H1 (cell line): ENCODE measurements around the gene C1orf56. TPM values are rescaled to one million over a fixed set of nuclear protein-coding genes. Genes with fewer than 3 reads are reported as not detected.

ENCODE experiments used
- CTCF ChIA-PET: fragments of 300-600 bp; sonication (Branson Sonifier 250); formaldehyde crosslinking; loops from one replicate; lab custom pipeline; 2021; ENCODE audit not compliant: partially characterized antibody; lab: Charles Lee
- POLR2A ChIA-PET: fragments of 300-600 bp; sonication (Branson Sonifier 250); formaldehyde crosslinking; loops from one replicate; lab custom pipeline; 2021; ENCODE audit warnings: inconsistent platforms; ENCODE audit not compliant: partially characterized antibody; lab: Charles Lee
- DNase-seq, 2 experiments: peaks; one replicate each; pipeline versions ENCODE4 v3.0.0 to v3.0.0-alpha.2; 2010 to 2022; ENCODE audit warnings: low spot score in 2 of 2, low read depth in 1 of 2, mixed read lengths in 1 of 2
- FAIRE-seq: peaks from 2 replicates; lab custom pipeline; 2011; peaks lifted over from hg19 to GRCh38; lab: Jason Lieb, UNC
- H2AFZ ChIP-seq: 2 replicates; pipeline ENCODE4 v1.8.1; 2012; ENCODE audit warnings: low read length, inconsistent platforms
- H2AK5ac ChIP-seq: 2 replicates; pipeline ENCODE4 v1.6.1; 2013; ENCODE audit warnings: low read depth, low read length
- H2BK120ac ChIP-seq: replicated peaks from 2 replicates; pipeline ENCODE3; 2013; ENCODE audit warnings: low read depth, low read length, inconsistent platforms
- H2BK12ac ChIP-seq: 2 replicates; pipeline ENCODE4 v1.6.1; 2013; ENCODE audit warnings: low read depth, low read length
- H2BK15ac ChIP-seq: 2 replicates; pipeline ENCODE4 v1.6.1; 2013; ENCODE audit warnings: low read length
- H2BK20ac ChIP-seq: 2 replicates; pipeline ENCODE4 v1.6.1; 2013; ENCODE audit warnings: low read length
- H2BK5ac ChIP-seq: 2 replicates; pipeline ENCODE4 v1.6.1; 2013; ENCODE audit warnings: low read depth, low read length
- H3K14ac ChIP-seq: 2 replicates; pipeline ENCODE4 v1.6.1; 2013; ENCODE audit warnings: inconsistent platforms; ENCODE audit not compliant: insufficient read length
- H3K18ac ChIP-seq: 2 replicates; pipeline ENCODE4 v1.6.1; 2013; ENCODE audit warnings: low read length; ENCODE audit errors: extremely low read depth
- H3K23ac ChIP-seq: 2 replicates; pipeline ENCODE4 v1.6.1; 2013; ENCODE audit warnings: inconsistent platforms; ENCODE audit not compliant: insufficient read length
- H3K23me2 ChIP-seq: 2 replicates; pipeline ENCODE4 v1.6.1; 2013; ENCODE audit warnings: low read depth, low read length
- H3K27ac ChIP-seq: 2 replicates; pipeline ENCODE4 v1.6.1; 2011; ENCODE audit warnings: low read depth, low read length, inconsistent platforms
- H3K27me3 ChIP-seq, 4 experiments: replicated peaks in 1 of 4; 1 replicate in 1 of 4; 2 replicates in 3 of 4; pipeline versions ENCODE4 v1.6.1 to v1.8.1; 2011 to 2013; ENCODE audit warnings: low read length in 3 of 4, mild to moderate bottlenecking in 3 of 4, inconsistent platforms in 2 of 4, mixed read lengths in 2 of 4, moderate library complexity in 1 of 4; ENCODE audit not compliant: control insufficient read depth in 3 of 4, insufficient read depth in 3 of 4; ENCODE audit errors: extremely low read depth in 1 of 4
- H3K36me3 ChIP-seq, 4 experiments: 2 replicates each; pipeline versions ENCODE4 v1.6.1 to v1.8.1; 2011 to 2013; ENCODE audit warnings: mild to moderate bottlenecking in 4 of 4, low read length in 3 of 4, moderate library complexity in 2 of 4, control low read depth in 1 of 4, inconsistent platforms in 1 of 4; ENCODE audit not compliant: insufficient read depth in 4 of 4, control insufficient read depth in 2 of 4
- H3K4ac ChIP-seq: replicated peaks from 2 replicates; pipeline ENCODE3; 2013; ENCODE audit warnings: low read length, low read depth, mixed read lengths, inconsistent platforms; ENCODE audit not compliant: insufficient read length
- H3K4me1 ChIP-seq, 4 experiments: replicated peaks in 1 of 4; 1 replicate in 1 of 4; 2 replicates in 3 of 4; pipeline versions ENCODE4 v1.6.1 to v1.8.1; 2011 to 2013; ENCODE audit warnings: low read length in 3 of 4, inconsistent platforms in 2 of 4, mixed read lengths in 1 of 4; ENCODE audit not compliant: insufficient read depth in 4 of 4, control insufficient read depth in 3 of 4
- H3K4me2 ChIP-seq, 2 experiments: 2 replicates each; pipeline versions ENCODE4 v1.6.1 to v1.8.1; 2011 to 2013; ENCODE audit warnings: low read depth in 2 of 2, low read length in 2 of 2, control low read depth in 1 of 2, inconsistent platforms in 1 of 2, mild to moderate bottlenecking in 1 of 2; ENCODE audit not compliant: insufficient read depth in 1 of 2
- H3K4me3 ChIP-seq, 4 experiments: fragments of 200-600, 300-600 bp in 1 of 4; sonication (generic), shearing (Covaris generic), sonication (Bioruptor Twin) in 1 of 4; 2 replicates each; pipeline versions ENCODE4 v1.5.1 to v1.8.1; 2011 to 2016; ENCODE audit warnings: low read length in 4 of 4, low read depth in 3 of 4, control low read depth in 2 of 4, inconsistent platforms in 2 of 4, mild to moderate bottlenecking in 2 of 4, mixed read lengths in 1 of 4, moderate library complexity in 1 of 4; ENCODE audit not compliant: insufficient read depth in 2 of 4; ENCODE audit errors: extremely low read depth in 1 of 4
- H3K56ac ChIP-seq: replicated peaks from 2 replicates; pipeline ENCODE3; 2013; ENCODE audit warnings: low read depth, mild to moderate bottlenecking, mixed read lengths, low read length, inconsistent platforms; ENCODE audit not compliant: insufficient read length
- H3K79me1 ChIP-seq: 2 replicates; pipeline ENCODE4 v1.6.1; 2013; ENCODE audit warnings: low read depth, low read length, control low read depth
- H3K79me2 ChIP-seq, 2 experiments: 2 replicates each; pipeline versions ENCODE4 v1.6.1 to v1.8.1; 2012 to 2013; ENCODE audit warnings: low read length in 2 of 2, mild to moderate bottlenecking in 2 of 2, inconsistent platforms in 1 of 2; ENCODE audit not compliant: insufficient read depth in 2 of 2, control insufficient read depth in 1 of 2
- H3K9ac ChIP-seq, 4 experiments: replicated peaks in 1 of 4; 1 replicate in 1 of 4; 2 replicates in 3 of 4; pipeline versions ENCODE4 v1.6.1 to v1.8.1; 2011 to 2013; ENCODE audit warnings: low read depth in 3 of 4, low read length in 3 of 4, control low read depth in 2 of 4, mild to moderate bottlenecking in 2 of 4, moderate library complexity in 2 of 4, inconsistent platforms in 1 of 4; ENCODE audit errors: extremely low read depth in 1 of 4
- H3K9me3 ChIP-seq, 2 experiments: 2 replicates each; pipeline versions ENCODE4 v1.6.1 to v1.8.1; 2012 to 2013; ENCODE audit warnings: mild to moderate bottlenecking in 2 of 2, moderate library complexity in 2 of 2, control low read depth in 1 of 2, inconsistent platforms in 1 of 2, low read depth in 1 of 2, low read length in 1 of 2, mixed read lengths in 1 of 2; ENCODE audit not compliant: insufficient read depth in 2 of 2
- H4K20me1 ChIP-seq, 2 experiments: replicated peaks in 1 of 2; 2 replicates each; pipeline versions ENCODE3 to v1.8.1; 2011 to 2013; ENCODE audit warnings: inconsistent platforms in 2 of 2, low read length in 2 of 2, mild to moderate bottlenecking in 1 of 2; ENCODE audit not compliant: insufficient read depth in 2 of 2, control insufficient read depth in 1 of 2
- H4K5ac ChIP-seq: 2 replicates; pipeline ENCODE4 v1.6.1; 2013; ENCODE audit warnings: low read length, low read depth, mixed read lengths, inconsistent platforms; ENCODE audit not compliant: insufficient read length
- H4K8ac ChIP-seq: 2 replicates; pipeline ENCODE4 v1.8.0; 2013; ENCODE audit warnings: mild to moderate bottlenecking, moderate library complexity, low read length, inconsistent platforms; ENCODE audit not compliant: insufficient read depth; ENCODE audit errors: extremely low read depth
- H4K91ac ChIP-seq: replicated peaks from 2 replicates; pipeline ENCODE3; 2013; ENCODE audit warnings: low read length, mixed read lengths, inconsistent platforms; ENCODE audit not compliant: insufficient read length
- POLR2AphosphoS5 ChIP-seq: IDR thresholded peaks from 2 replicates; pipeline ENCODE4 v1.6.1; 2011; ENCODE audit warnings: low read depth, low read length
- RXRA ChIP-seq: IDR thresholded peaks from 2 replicates; pipeline ENCODE4 v1.6.1; 2011; ENCODE audit warnings: low read depth, mild to moderate bottlenecking, low read length, moderate library complexity; ENCODE audit not compliant: insufficient read depth
- WGBS, 2 experiments: shearing (Covaris generic) in 1 of 2; methylation state at CpG; one replicate each; pipeline versions ENCODE4 v1.1.6 to v1.1.7; 2013 to 2015; ENCODE audit warnings: low lambda C conversion rate in 2 of 2, mixed read lengths in 2 of 2, inconsistent platforms in 1 of 2, low coverage in 1 of 2, missing lambda C conversion rate in 1 of 2; ENCODE audit not compliant: insufficient replicate concordance in 2 of 2, insufficient coverage in 1 of 2, insufficient read length in 1 of 2; ENCODE audit errors: extremely low coverage in 1 of 2, missing lambda C conversion rate in 1 of 2; 5-methylcytosine and 5-hydroxymethylcytosine counted together
- polyA plus RNA-seq, 7 experiments: library from polyadenylated mRNA; depleted of rRNA in 3 of 7; stranded (reverse) in 5 of 7; unstranded in 2 of 7; fragments of >200 nt in 5 of 7; fragments of 200-250 nt in 2 of 7; gene quantifications; 1 replicate in 5 of 7; 2 replicates in 1 of 7; 4 replicates in 1 of 7; pipeline versions ENCODE4 v1.2.1 to v1.2.3, GENCODE V29; 2011 to 2013; ENCODE audit warnings: missing spikeins in 2 of 7, mixed read lengths in 2 of 7
- total RNA-seq: library from RNA; stranded (reverse); fragmentation: NEBNext Ultra II Directional; extraction: Animal tissue kit (Norgen Biotek cat#: 25700); gene quantifications from 2 replicates; pipeline ENCODE4 v1.2.1, GENCODE V29; 2021

The C1orf56 gene
- total and polyA plus RNA-seq, 2 of the 8 experiments (the other 6 are each of a cell fraction or from before 2014, with no cell fraction given): 3.0 to 3.4 TPM

- Histone ChIP-seq H3K27ac (no peak overlapping the region), H4K5ac (no peak overlapping the region)
- POLR2A ChIA-PET: interaction anchor here (0.6 to 7.7 kb wide), 7 partner anchors 8 to 438 kb away, joined by 3 to 107 read pairs (median 3); partner anchors contain the start of genes BNIPL, CDC42SE1, LYSMD1 and MLLT11
Observed at GRCh38 chr1:151051356-151052009, 3.9 kb downstream of the C1orf56 start.

More at GRCh38 chr1:151051356-151052009, 3.9 kb downstream of the C1orf56 start:
- Histone ChIP-seq H3K4ac (no peak overlapping the region), H2AFZ (no peak overlapping the region), H3K9me3 (no peaks in the 10 kb centered on the region), H3K9ac (no peak overlapping the region; a peak in 1 of 7 replicates), H3K23ac (no peak overlapping the region), H3K27me3 (no peaks in the 10 kb centered on the region), H2BK20ac (no peak overlapping the region), H3K56ac (no peak overlapping the region), H2BK12ac (no peak overlapping the region), H4K20me1 (peaks cover 0 to 3% of the 10 kb centered on the region in 2 experiments), H3K4me1 (peaks cover 0 to 7% (median 3%) of the 10 kb centered on the region in 4 experiments; a peak in 6 of 7 replicates), H4K8ac (no peak overlapping the region), H3K14ac (no peak overlapping the region), H2AK5ac (no peak overlapping the region), H3K36me3 (peaks cover 16 to 60% (median 38%) of the 10 kb centered on the region in 4 experiments), H2BK5ac (no peak overlapping the region), H3K79me1 (peaks cover 8% of the 10 kb centered on the region; the same call in 1 of the 2 replicates), H3K18ac (no peak overlapping the region), H4K91ac (no peak overlapping the region), H3K79me2 (peaks cover 0 to 6% of the 10 kb centered on the region in 2 experiments; a peak in 2 of 4 replicates), H3K4me2 (no peak overlapping the region), H3K4me3 (no peak overlapping the region), H2BK15ac (no peak overlapping the region), H2BK120ac (no peak overlapping the region), H3K23me2 (peaks cover 8% of the 10 kb centered on the region; the same call in 1 of the 2 replicates)
- WGBS, 2 experiments: 87% methylated on average over 2 of the region's 2 CpGs; no CpG with 5 or more reads in 1 of the 2 experiments
- CTCF ChIA-PET: interaction anchor here (0.8 to 9.6 kb wide), 3 partner anchors 8 to 56 kb away, joined by 3 to 95 read pairs (median 3); partner anchors contain the start of genes CDC42SE1 and MLLT11
- FAIRE-seq (no peak), DNase-seq (no peak)
- TF ChIP-seq POLR2AphosphoS5 (peak; percentile 5; the same call in 1 of the 2 replicates), RXRA (no peak)
